HT1080 (cell line): ENCODE measurements around the gene TEX11. TPM values are rescaled to one million over a fixed set of nuclear protein-coding genes. Genes with fewer than 3 reads are reported as not detected.
"Not testable (repeated sequence)": the region's sequence is repeated elsewhere in the genome, so short reads cannot be mapped to it uniquely, and the experiment has no call there.

Experiments used
- DNase-seq: peaks from one replicate; pipeline ENCODE4 v3.0.0-alpha.2; 2015; ENCODE audit warnings: low read depth
- polyA plus RNA-seq, 2 experiments: library from polyadenylated mRNA; depleted of rRNA; stranded (reverse); fragments of >200 nt; gene quantifications; 2 replicates each; pipeline ENCODE4 v1.2.3, GENCODE V29; 2015
- total RNA-seq: library from RNA; depleted of rRNA; stranded (reverse); fragments of >200 nt; shearing (Covaris generic); gene quantifications from 2 replicates; pipeline ENCODE4 v1.2.3, GENCODE V29; 2014; rRNA removed

The TEX11 gene
- not detected in 2 replicates for total RNA-seq
- polyA plus RNA-seq (2015; cell fraction: cytosol; rRNA removed), result not detected in 2 replicates
- polyA plus RNA-seq (2015; cell fraction: nucleus; rRNA removed), result 0.13 TPM in 1 of 2 replicates, not detected in the other

GRCh38 chrX:70908541-70908940, at the start of gene TEX11:
TSS of gene TEX11 (minus strand) at chrX:70908711. CDS start at chrX:70907789, 922 bp downstream.
- DNase-seq, result no peak

- DNase-seq, result no peak
Observed at GRCh38 chrX:70954871-70955270, 46.4 kb upstream of the TEX11 start.

GRCh38 chrX:70924294-70924911, 15.9 kb upstream of the TEX11 start:
- no peak for DNase-seq

- no peak for DNase-seq
Observed at GRCh38 chrX:70922774-70923473, 14.4 kb upstream of the TEX11 start.

GRCh38 chrX:70921709-70922352, 13.3 kb upstream of the TEX11 start:
- no peak for DNase-seq

- no peak for DNase-seq
Observed at GRCh38 chrX:70916754-70917153, 8.2 kb upstream of the TEX11 start.

- DNase-seq, result peak; percentile 8
Observed at GRCh38 chrX:70907900-70908299, 611 bp downstream of the TEX11 start.

GRCh38 chrX:70901465-70901864, 7.0 kb downstream of the TEX11 start:
- no peak for DNase-seq

- not testable (repeated sequence) for DNase-seq
Observed at GRCh38 chrX:70890441-70890840, 18.1 kb downstream of the TEX11 start.

- DNase-seq, result no peak
Observed at GRCh38 chrX:70878902-70879301, 29.6 kb downstream of the TEX11 start.

- no peak for DNase-seq
Observed at GRCh38 chrX:70852294-70852693, 56.2 kb downstream of the TEX11 start.

- DNase-seq, result not testable (repeated sequence)
Observed at GRCh38 chrX:70844081-70844480, 64.4 kb downstream of the TEX11 start.

- not testable (repeated sequence) for DNase-seq
Observed at GRCh38 chrX:70843620-70844019, 64.9 kb downstream of the TEX11 start.

GRCh38 chrX:70834589-70834988, 73.9 kb downstream of the TEX11 start:
- DNase-seq, result no peak

GRCh38 chrX:70826715-70827114, 81.8 kb downstream of the TEX11 start:
- no peak for DNase-seq

GRCh38 chrX:70825366-70825765, 83.1 kb downstream of the TEX11 start:
- no peak for DNase-seq

GRCh38 chrX:70808942-70809940, 99.3 kb downstream of the TEX11 start:
- no peak for DNase-seq

- no peak for DNase-seq
Observed at GRCh38 chrX:70806081-70806480, 102.4 kb downstream of the TEX11 start.

GRCh38 chrX:70796742-70797141, 111.8 kb downstream of the TEX11 start:
- DNase-seq, result not testable (repeated sequence)

- DNase-seq, result no peak
Observed at GRCh38 chrX:70774223-70774622, 134.3 kb downstream of the TEX11 start.

- no peak for DNase-seq
Observed at GRCh38 chrX:70769659-70770227, 138.8 kb downstream of the TEX11 start.
